ENCODE measurements around the gene FHL2. TPM values are rescaled to one million over a fixed set of nuclear protein-coding genes. Genes with fewer than 3 reads are reported as not detected.

FHL2 gene
- total and polyA plus RNA-seq, 9 of the 15 experiments (the other 6 are each of a cell fraction or from before 2014, with no cell fraction given): 7.5 to 33.1 (median 23.9) TPM

- POLR2A ChIA-PET: interaction anchor here (1.0 to 1.3 kb wide), 3 partner anchors 11 to 126 kb away, joined by 3 to 4 read pairs (median 3); no protein-coding TSS in a partner anchor
- no TSS peak for BruUV-seq (replicated peaks)
- peaks cover 3% of the 10 kb centered on the region; the same call in 2 of the 3 replicates for H3K79me2 ChIP-seq (ENCODE audit: control insufficient read depth, insufficient read depth, low read length)
Observed at GRCh38 chr2:105384861-105385260, 14.0 kb downstream of the FHL2 start.

GRCh38 chr2:105384216-105384615, 14.6 kb downstream of the FHL2 start:
- 79% methylated on average over 7 of the region's 7 CpGs for WGBS (ENCODE audit: insufficient coverage, low coverage, missing lambda C conversion rate)
- peaks cover 61% of the 10 kb centered on the region; the same call in 2 of the 3 replicates for H3K36me3 ChIP-seq (ENCODE audit: control insufficient read depth, insufficient read depth, low read length)
- H3K4me1 ChIP-seq (replicated peaks in 1 of 2; ENCODE audit: control insufficient read depth in 2 of 2, insufficient read depth in 2 of 2, low read length in 2 of 2): peaks cover 4 to 20% of the 10 kb centered on the region in 2 experiments; a peak in 4 of 5 replicates
- no peak for ATAC-seq
- H3K9ac ChIP-seq (ENCODE audit: insufficient read depth in 1 of 2, low read depth in 2 of 2, low read length in 2 of 2): no peak overlapping the region
- H3K9me3 ChIP-seq (replicated peaks; ENCODE audit: control insufficient read depth, insufficient read depth, low read depth, low read length): no peaks in the 10 kb centered on the region
- no peaks in the 10 kb centered on the region for H3K79me2 ChIP-seq (ENCODE audit: control insufficient read depth, insufficient read depth, low read length)
- intact Hi-C loops (cut with micrococcal nuclease) (no loop called here), in situ Hi-C loops (cut with MboI) (no loop called here)
- no peaks in the 10 kb centered on the region for H4K20me1 ChIP-seq (replicated peaks; ENCODE audit: control insufficient read depth, insufficient read depth, low read length)
- CTCF ChIA-PET (ENCODE audit: low intra/inter-chr PET ratio): interaction anchor here (0.9 kb wide), 1 partner anchor 136 kb away, joined by 3 read pairs; no protein-coding TSS in a partner anchor
- POLR2A ChIA-PET: interaction anchor here (1.0 to 1.3 kb wide), 3 partner anchors 10 to 127 kb away, joined by 3 to 4 read pairs (median 3); no protein-coding TSS in a partner anchor
- H3K4me3 ChIP-seq: no peak overlapping the region
- BruUV-seq (replicated peaks): no TSS peak
- H3K9me1 ChIP-seq (ENCODE audit: control insufficient read depth, insufficient read depth, low read length): no peaks in the 10 kb centered on the region
- no peak overlapping the region for H2AFZ ChIP-seq (ENCODE audit: low read depth, low read length)
- H3K27me3 ChIP-seq (ENCODE audit: control insufficient read depth in 2 of 2, insufficient read depth in 2 of 2, low read length in 2 of 2): no peaks in the 10 kb centered on the region
- no peak overlapping the region for H3K27ac ChIP-seq (ENCODE audit: extremely low read depth, low read depth, low read length)
- DNase-seq (ENCODE audit: extremely low read depth in 1 of 4, low spot score in 3 of 4): no peak
- FAIRE-seq: no peak
- no peak overlapping the region for H3K4me2 ChIP-seq (ENCODE audit: insufficient read depth, low read length)
- no peak for TF ChIP-seq RAD21 (CRISPR knock-in tag; conservative IDR thresholded peaks at IDR 0.05 in 1 of 2, IDR thresholded peaks at IDR 0.05 in 1 of 2)
- TF ChIP-seq BRF2 (IDR thresholded peaks at IDR 0.05; ENCODE audit: borderline replicate concordance, insufficient read depth, insufficient read length): no peak
- TF ChIP-seq MIER1 (IDR thresholded peaks at IDR 0.05; ENCODE audit: low read depth): no peak
- TF ChIP-seq DPF2 (IDR thresholded peaks at IDR 0.05): no peak
- TF ChIP-seq ZNF263 (CRISPR knock-in tag; IDR thresholded peaks at IDR 0.05; ENCODE audit: borderline replicate concordance): no peak
- no peak for TF ChIP-seq EGR1 (conservative IDR thresholded peaks at IDR 0.05)
- TF ChIP-seq XRCC3 (IDR thresholded peaks at IDR 0.05): no peak
- TF ChIP-seq NBN (IDR thresholded peaks at IDR 0.05; ENCODE audit: low read depth): no peak
- TF ChIP-seq CREB3L1 (IDR thresholded peaks at IDR 0.05; ENCODE audit: borderline replicate concordance, low read depth): no peak

More at GRCh38 chr2:105384861-105385260, 14.0 kb downstream of the FHL2 start:
- Histone ChIP-seq H3K4me1 (replicated peaks in 1 of 2; ENCODE audit: control insufficient read depth in 2 of 2, insufficient read depth in 2 of 2, low read length in 2 of 2) (peaks cover 4 to 16% of the 10 kb centered on the region in 2 experiments; a peak in 4 of 5 replicates), H3K9me1 (ENCODE audit: control insufficient read depth, insufficient read depth, low read length) (no peaks in the 10 kb centered on the region), H3K9ac (ENCODE audit: insufficient read depth in 1 of 2, low read depth in 2 of 2, low read length in 2 of 2) (no peak overlapping the region), H3K27ac (ENCODE audit: extremely low read depth, low read depth, low read length) (no peak overlapping the region), H3K9me3 (replicated peaks; ENCODE audit: control insufficient read depth, insufficient read depth, low read depth, low read length) (no peaks in the 10 kb centered on the region), H3K36me3 (ENCODE audit: control insufficient read depth, insufficient read depth, low read length) (peaks cover 59% of the 10 kb centered on the region; the same call in 2 of the 3 replicates), H3K4me3 (no peak overlapping the region), H3K4me2 (ENCODE audit: insufficient read depth, low read length) (no peak overlapping the region), H2AFZ (ENCODE audit: low read depth, low read length) (no peak overlapping the region), H3K27me3 (ENCODE audit: control insufficient read depth in 2 of 2, insufficient read depth in 2 of 2, low read length in 2 of 2) (no peaks in the 10 kb centered on the region), H4K20me1 (replicated peaks; ENCODE audit: control insufficient read depth, insufficient read depth, low read length) (no peaks in the 10 kb centered on the region)
- ATAC-seq: no peak
- in situ Hi-C loops (cut with MboI) (no loop called here), intact Hi-C loops (cut with micrococcal nuclease) (no loop called here)
- 79% methylated on average over 5 of the region's 5 CpGs for WGBS (ENCODE audit: insufficient coverage, low coverage, missing lambda C conversion rate)
- TF ChIP-seq PHB2 (IDR thresholded peaks at IDR 0.05; ENCODE audit: low read depth) (no peak), KAT7 (CRISPR knock-in tag; IDR thresholded peaks at IDR 0.05; ENCODE audit: borderline replicate concordance) (no peak), YBX1 (IDR thresholded peaks at IDR 0.05) (no peak), PTBP1 (IDR thresholded peaks at IDR 0.05; ENCODE audit: low read depth, low read length) (no peak), KHSRP (IDR thresholded peaks at IDR 0.05) (no peak), ZNF311 (CRISPR knock-in tag; IDR thresholded peaks at IDR 0.05) (no peak), ETV1 (tag; conservative IDR thresholded peaks at IDR 0.05; ENCODE audit: low read depth) (no peak), NFRKB (IDR thresholded peaks at IDR 0.05; ENCODE audit: low read depth) (no peak), CCNT2 (IDR thresholded peaks at IDR 0.05; ENCODE audit: borderline replicate concordance, extremely low read depth, insufficient read length, low read depth, low read length) (no peak), EHMT2 (IDR thresholded peaks at IDR 0.05) (no peak), NR4A1 (CRISPR knock-in tag; IDR thresholded peaks at IDR 0.05) (no peak), NR4A1 (tag; IDR thresholded peaks at IDR 0.05) (no peak), ZNF668 (CRISPR knock-in tag; IDR thresholded peaks at IDR 0.05) (no peak), ZC3H4 (CRISPR knock-in tag; IDR thresholded peaks at IDR 0.05; ENCODE audit: borderline replicate concordance) (no peak), ZNF121 (CRISPR knock-in tag; conservative IDR thresholded peaks at IDR 0.05) (no peak), TRIM24 (IDR thresholded peaks at IDR 0.05) (no peak), NFATC3 (IDR thresholded peaks at IDR 0.05) (no peak)
- FAIRE-seq: no peak
- DNase-seq (ENCODE audit: extremely low read depth in 1 of 4, low spot score in 3 of 4): no peak
- CTCF ChIA-PET (ENCODE audit: low intra/inter-chr PET ratio): no interaction called here
